HEK293 (cell line): ENCODE results near the gene CHFR.

Experiments used
- CTCF ChIA-PET: fragments of 350-600 bp; formaldehyde crosslinking; extraction: SDS; loops from one replicate; lab custom pipeline; 2021; ENCODE audit warnings: antibody characterized with exemption; lab: Yijun Ruan, JAX
- POLR2A ChIA-PET: fragments of 300-600 bp; formaldehyde crosslinking; extraction: SDS; loops from one replicate; lab custom pipeline; 2020; ENCODE audit warnings: antibody characterized with exemption, inconsistent platforms; lab: Yijun Ruan, JAX
- H3K27ac ChIP-seq: fragments of 200-500 bp; sonication (Bioruptor generic); 2 replicates; pipeline ENCODE4 v1.5.1; 2014; ENCODE audit warnings: low read depth, low read length, control low read depth, inconsistent platforms; ENCODE audit errors: extremely low read depth
- H3K36me3 ChIP-seq, 2 experiments: fragments of 200-500 bp in 1 of 2; sonication (Bioruptor generic) in 1 of 2; 1 replicate in 1 of 2; 2 replicates in 1 of 2; pipeline ENCODE4 v1.5.1; 2014 to 2017; ENCODE audit warnings: inconsistent platforms in 2 of 2, low read length in 2 of 2; ENCODE audit not compliant: control insufficient read depth in 2 of 2, insufficient read depth in 1 of 2
- H3K4me1 ChIP-seq: fragments of 200-500 bp; sonication (Bioruptor generic); 2 replicates; pipeline ENCODE4 v1.5.1; 2014; ENCODE audit warnings: mild to moderate bottlenecking, low read length, inconsistent platforms; ENCODE audit not compliant: control insufficient read depth, insufficient read depth
- H3K4me3 ChIP-seq: 2 replicates; pipeline ENCODE4 v1.5.1; 2011; ENCODE audit warnings: low read depth, mild to moderate bottlenecking, control low read depth, low read length, moderate library complexity
- H3K9me3 ChIP-seq: fragments of 200-500 bp; sonication (Bioruptor generic); 2 replicates; pipeline ENCODE4 v1.5.1; 2014; ENCODE audit warnings: low read depth, low read length, inconsistent platforms; ENCODE audit not compliant: control insufficient read depth, insufficient read depth
- KLF16 ChIP-seq: fragments of 450-650 bp; formaldehyde crosslinking; IDR thresholded peaks from 2 replicates; pipeline ENCODE4 v1.5.1; 2017; ENCODE audit warnings: missing biosample characterization, missing genetic modification characterization
- PBX3 ChIP-seq: sonication (generic); formaldehyde crosslinking; IDR thresholded peaks from 2 replicates; pipeline ENCODE4 v1.8.1; 2022; ENCODE audit warnings: mild to moderate bottlenecking, moderate library complexity, missing genetic modification reagents
- PRDM4 ChIP-seq: fragments of 450-650 bp; formaldehyde crosslinking; IDR thresholded peaks from 2 replicates; pipeline ENCODE4 v1.5.1; 2017; ENCODE audit warnings: missing biosample characterization, missing genetic modification characterization
- RBAK ChIP-seq: fragments of 450-650 bp; formaldehyde crosslinking; IDR thresholded peaks from 2 replicates; pipeline ENCODE4 v1.5.1; 2016; ENCODE audit warnings: missing biosample characterization, missing genetic modification characterization
- ZFP37 ChIP-seq: fragments of 450-650 bp; formaldehyde crosslinking; IDR thresholded peaks from 2 replicates; pipeline ENCODE4 v1.5.1; 2016; ENCODE audit warnings: missing biosample characterization, missing genetic modification characterization
- ZNF10 ChIP-seq: fragments of 450-650 bp; formaldehyde crosslinking; IDR thresholded peaks from 2 replicates; pipeline ENCODE4 v1.5.1; 2017; ENCODE audit warnings: missing biosample characterization, missing genetic modification characterization
- ZNF132 ChIP-seq: fragments of 450-650 bp; formaldehyde crosslinking; IDR thresholded peaks from 2 replicates; pipeline ENCODE4 v1.5.1; 2017; ENCODE audit warnings: missing biosample characterization, missing genetic modification characterization, borderline replicate concordance
- ZNF2 ChIP-seq: fragments of 450-650 bp; formaldehyde crosslinking; IDR thresholded peaks from 2 replicates; pipeline ENCODE4 v1.5.1; 2016; ENCODE audit warnings: missing biosample characterization, missing genetic modification characterization
- ZNF211 ChIP-seq: fragments of 450-650 bp; formaldehyde crosslinking; IDR thresholded peaks from 2 replicates; pipeline ENCODE4 v1.5.1; 2016; ENCODE audit warnings: low read depth, missing biosample characterization, missing genetic modification characterization
- ZNF274 ChIP-seq, 2 experiments: fragments of 200-500 bp in 1 of 2; fragments of 450-650 bp in 1 of 2; sonication (Bioruptor generic) in 1 of 2; formaldehyde crosslinking in 1 of 2; IDR thresholded peaks; 2 replicates each; pipeline versions ENCODE4 v1.5.1 to v1.6.1; 2014 to 2016; ENCODE audit warnings: borderline replicate concordance in 1 of 2, inconsistent platforms in 1 of 2, low read length in 1 of 2, missing biosample characterization in 1 of 2, missing genetic modification characterization in 1 of 2
- ZNF341 ChIP-seq: fragments of 450-650 bp; formaldehyde crosslinking; IDR thresholded peaks from 2 replicates; pipeline ENCODE4; 2016; ENCODE audit warnings: low read depth, missing biosample characterization, missing genetic modification characterization
- ZNF391 ChIP-seq: fragments of 450-650 bp; formaldehyde crosslinking; IDR thresholded peaks from 2 replicates; pipeline ENCODE4 v1.5.1; 2016; ENCODE audit warnings: low read depth, missing biosample characterization, missing genetic modification characterization, borderline replicate concordance
- ZNF473 ChIP-seq: fragments of 450-650 bp; formaldehyde crosslinking; IDR thresholded peaks from 2 replicates; pipeline ENCODE4 v1.5.1; 2017; ENCODE audit warnings: missing biosample characterization, missing genetic modification characterization
- ZNF510 ChIP-seq: fragments of 450-650 bp; formaldehyde crosslinking; IDR thresholded peaks from 2 replicates; pipeline ENCODE4 v1.5.1; 2018; ENCODE audit warnings: mild to moderate bottlenecking, missing genetic modification characterization, missing biosample characterization; ENCODE audit not compliant: insufficient replicate concordance
- ZNF514 ChIP-seq: fragments of 450-650 bp; formaldehyde crosslinking; IDR thresholded peaks from 2 replicates; pipeline ENCODE4 v1.5.1; 2016; ENCODE audit warnings: missing biosample characterization, missing genetic modification characterization
- ZNF610 ChIP-seq: fragments of 450-650 bp; formaldehyde crosslinking; IDR thresholded peaks from 2 replicates; pipeline ENCODE4 v1.5.1; 2016; ENCODE audit warnings: missing biosample characterization, missing genetic modification characterization, borderline replicate concordance
- ZNF670 ChIP-seq: fragments of 450-650 bp; formaldehyde crosslinking; IDR thresholded peaks from 2 replicates; pipeline ENCODE4 v1.5.1; 2016; ENCODE audit warnings: missing biosample characterization, missing genetic modification characterization, low read depth
- ZNF701 ChIP-seq: fragments of 450-650 bp; formaldehyde crosslinking; IDR thresholded peaks from 2 replicates; pipeline ENCODE4 v1.5.1; 2016; ENCODE audit warnings: missing biosample characterization, missing genetic modification characterization
- ZNF785 ChIP-seq: fragments of 450-650 bp; formaldehyde crosslinking; IDR thresholded peaks from 2 replicates; pipeline ENCODE4 v1.5.1; 2016; ENCODE audit warnings: missing biosample characterization, missing genetic modification characterization
- ZNF792 ChIP-seq: fragments of 450-650 bp; formaldehyde crosslinking; IDR thresholded peaks from 2 replicates; pipeline ENCODE4 v1.5.1; 2016; ENCODE audit warnings: missing biosample characterization, missing genetic modification characterization
- ZXDB ChIP-seq: fragments of 450-650 bp; formaldehyde crosslinking; IDR thresholded peaks from 2 replicates; pipeline ENCODE4 v1.5.1; 2016; ENCODE audit warnings: missing biosample characterization, missing genetic modification characterization

The CHFR gene

GRCh38 chr12:132840536-132840935, 46.9 kb downstream of the CHFR start:
- POLR2A ChIA-PET: no interaction called here
- Histone ChIP-seq H3K27ac (no peak overlapping the region), H3K9me3 (no peaks in the 10 kb centered on the region), H3K4me3 (no peak overlapping the region), H3K4me1 (no peaks in the 10 kb centered on the region), H3K36me3 (peaks cover 15 to 72% of the 10 kb centered on the region in 2 experiments; a peak in 2 of 3 replicates)
- CTCF ChIA-PET: no interaction called here
- TF ChIP-seq ZNF211 (no peak), ZNF514 (no peak), ZNF274 (IDR thresholded peaks at IDR 0.05; ENCODE audit: low read length) (no peak), ZNF274 (tag by site-specific recombination; IDR thresholded peaks at IDR 0.05; ENCODE audit: borderline replicate concordance) (no peak), ZNF2 (no peak), KLF16 (tag by site-specific recombination) (no peak), ZNF391 (tag by site-specific recombination) (no peak), ZNF670 (tag by site-specific recombination) (no peak), ZNF132 (tag by site-specific recombination) (no peak), ZNF785 (tag by site-specific recombination) (no peak), ZNF701 (tag by site-specific recombination) (no peak), ZNF510 (tag by site-specific recombination) (no peak), ZNF792 (tag by site-specific recombination) (no peak), ZNF341 (tag by site-specific recombination) (no peak), PBX3 (CRISPR knock-in tag) (no peak), ZNF473 (tag by site-specific recombination) (no peak)

GRCh38 chr12:132839558-132840235, 47.7 kb downstream of the CHFR start:
- no peaks in the 10 kb centered on the region for H3K9me3 ChIP-seq
- no peak overlapping the region for H3K4me3 ChIP-seq
- TF ChIP-seq ZNF610 (tag by site-specific recombination): no peak
- no peak for TF ChIP-seq ZXDB (tag by site-specific recombination)
- no peak for TF ChIP-seq PRDM4 (tag by site-specific recombination)
- TF ChIP-seq ZNF10: no peak
- no peak for TF ChIP-seq RBAK (tag by site-specific recombination)
- no peak for TF ChIP-seq ZFP37 (tag by site-specific recombination)
- ChIA-PET CTCF (no interaction called here), POLR2A (no interaction called here)
- no peaks in the 10 kb centered on the region for H3K4me1 ChIP-seq
- peaks cover 7 to 70% of the 10 kb centered on the region in 2 experiments; a peak in 2 of 3 replicates for H3K36me3 ChIP-seq
- H3K27ac ChIP-seq: no peak overlapping the region
